ENCODE results near the gene DDX1. TPM values are rescaled to one million over a fixed set of nuclear protein-coding genes. Genes with fewer than 3 reads are reported as not detected.

The DDX1 gene
- total and polyA plus RNA-seq, 2 experiments from 2014 or later: 99.9 to 102 TPM

GRCh38 chr2:15616850-15617777 is 25.4 kb downstream of the DDX1 start:
- Mint-ChIP-seq H3K4me3 (no peak overlapping the region), H3K4me1 (no peaks in the 10 kb centered on the region), H3K36me3 (ENCODE audit: low read depth) (peaks cover 53% of the 10 kb centered on the region), H3K27ac (no peak overlapping the region), H3K27me3 (ENCODE audit: insufficient read depth, low read depth, poor library complexity) (no peaks in the 10 kb centered on the region), H3K9me3 (peaks cover 5% of the 10 kb centered on the region; the same call in 2 of the 3 replicates)
- no peaks in the 10 kb centered on the region for H3K27me3 ChIP-seq (ENCODE audit: insufficient read depth)
- H3K4me1 ChIP-seq (ENCODE audit: insufficient read depth): no peaks in the 10 kb centered on the region
- H3K27ac ChIP-seq (ENCODE audit: low read depth): no peak overlapping the region
- ATAC-seq (no peak), DNase-seq (ENCODE audit: low spot score) (no peak)
- no peak overlapping the region for H3K4me2 ChIP-seq
- H3F3A ChIP-seq (replicated peaks; ENCODE audit: low read depth): no peaks in the 10 kb centered on the region
- TF ChIP-seq EZH2phosphoT487 (IDR thresholded peaks at IDR 0.05; ENCODE audit: unreplicated experiment) (no peak), NANOG (IDR thresholded peaks at IDR 0.05; ENCODE audit: borderline replicate concordance) (no peak), POLR2AphosphoS5 (IDR thresholded peaks at IDR 0.05; ENCODE audit: low read depth) (no peak), JUNB (IDR thresholded peaks at IDR 0.05; ENCODE audit: unreplicated experiment) (no peak), EZH2 (IDR thresholded peaks at IDR 0.05; ENCODE audit: low read depth, unreplicated experiment) (no peak)
- H4K20me1 ChIP-seq (replicated peaks; ENCODE audit: insufficient read depth): no peaks in the 10 kb centered on the region; the same call in 1 of the 2 replicates
- H3K4me3 ChIP-seq: no peak overlapping the region
- H3K79me2 ChIP-seq (replicated peaks; ENCODE audit: insufficient read depth): 0 out of 2 replicates have a peak, but pooled peaks cover 4% of the 10 kb centered on the region
- no peaks in the 10 kb centered on the region for H3K9me2 ChIP-seq (ENCODE audit: insufficient read depth)
- no peak overlapping the region for H2AFZ ChIP-seq
- H3K36me3 ChIP-seq (ENCODE audit: insufficient read depth): peaks cover 45% of the 10 kb centered on the region

DNA sequence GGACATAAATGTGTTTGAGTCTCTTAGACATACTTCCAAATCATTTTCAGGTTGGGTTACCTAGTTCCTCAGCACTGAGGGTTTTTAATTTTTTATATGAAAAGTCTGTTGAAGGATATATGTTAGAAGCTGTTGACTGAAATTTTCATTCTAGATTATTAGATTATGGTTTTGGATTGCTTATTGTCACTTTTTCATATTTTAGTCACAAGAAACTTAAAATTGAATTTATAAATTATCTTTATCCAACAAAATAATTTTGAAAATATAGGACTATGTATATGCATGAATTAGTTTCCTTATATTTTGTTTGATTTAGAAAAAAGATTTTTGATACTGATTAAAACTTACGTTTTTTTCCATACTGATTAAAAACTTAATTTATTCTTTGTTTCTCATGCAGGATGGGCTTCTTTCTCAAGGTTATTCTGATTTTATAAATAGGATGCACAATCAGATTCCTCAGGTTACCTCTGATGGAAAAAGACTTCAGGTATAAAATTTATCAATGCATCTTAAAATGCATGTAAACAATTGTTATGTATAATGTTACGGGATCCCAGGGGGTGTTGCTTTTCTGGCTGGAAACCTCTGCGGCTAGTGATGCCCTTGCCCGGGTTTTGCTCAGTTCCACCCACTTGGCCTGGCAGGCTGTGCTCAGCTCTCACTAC is 26.2 kb downstream of the DDX1 start:
- H3K27ac ChIP-seq (ENCODE audit: low read depth): no peak overlapping the region
- H3K9me3 Mint-ChIP-seq: peaks cover 3% of the 10 kb centered on the region; the same call in 2 of the 3 replicates
- 0 out of 2 replicates have a peak, but pooled peaks cover 4% of the 10 kb centered on the region for H3K79me2 ChIP-seq (replicated peaks; ENCODE audit: insufficient read depth)
- TF ChIP-seq JUNB (IDR thresholded peaks at IDR 0.05; ENCODE audit: unreplicated experiment) (no peak), EZH2phosphoT487 (IDR thresholded peaks at IDR 0.05; ENCODE audit: unreplicated experiment) (peak; percentile 19)
- no peak overlapping the region for H3K4me3 Mint-ChIP-seq
- ATAC-seq (no peak), DNase-seq (ENCODE audit: low spot score) (no peak)
- no peaks in the 10 kb centered on the region for H3K27me3 Mint-ChIP-seq (ENCODE audit: insufficient read depth, low read depth, poor library complexity)
- H3F3A ChIP-seq (replicated peaks; ENCODE audit: low read depth): no peaks in the 10 kb centered on the region
- H3K36me3 ChIP-seq (ENCODE audit: insufficient read depth): peaks cover 53% of the 10 kb centered on the region
- no peak overlapping the region for H3K4me3 ChIP-seq
- H2AFZ ChIP-seq: no peak overlapping the region
- H3K27ac Mint-ChIP-seq: no peak overlapping the region
- H3K4me1 ChIP-seq (ENCODE audit: insufficient read depth): no peaks in the 10 kb centered on the region
- H3K27me3 ChIP-seq (ENCODE audit: insufficient read depth): no peaks in the 10 kb centered on the region
- H3K9me2 ChIP-seq (ENCODE audit: insufficient read depth): no peaks in the 10 kb centered on the region
- peaks cover 55% of the 10 kb centered on the region for H3K36me3 Mint-ChIP-seq (ENCODE audit: low read depth)
- no peaks in the 10 kb centered on the region for H3K4me1 Mint-ChIP-seq
- no peak overlapping the region for H3K4me2 ChIP-seq
- no peaks in the 10 kb centered on the region; the same call in 1 of the 2 replicates for H4K20me1 ChIP-seq (replicated peaks; ENCODE audit: insufficient read depth)

DNA sequence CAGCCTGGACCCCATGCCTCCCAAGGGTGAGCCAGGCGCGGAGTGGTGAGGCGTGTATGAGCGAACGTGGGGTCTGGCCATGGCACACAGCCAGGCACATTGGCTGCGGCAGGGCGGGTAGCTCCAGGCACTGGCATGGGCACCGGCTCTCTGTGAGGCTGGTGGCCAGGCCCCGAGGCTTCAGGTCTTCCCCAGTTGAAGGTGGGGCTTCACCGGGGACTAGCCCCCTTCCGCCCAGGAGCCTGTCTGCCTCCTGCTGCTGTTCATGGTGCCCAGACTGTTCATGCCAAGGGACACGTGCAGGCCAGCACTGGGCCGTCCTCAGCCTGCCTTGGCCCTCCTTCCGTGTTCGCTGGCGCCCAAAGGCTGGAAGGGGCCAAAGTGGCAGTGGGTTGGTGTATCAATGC is 26.8 kb downstream of the DDX1 start:
- Mint-ChIP-seq H3K27me3 (ENCODE audit: insufficient read depth, low read depth, poor library complexity) (no peaks in the 10 kb centered on the region), H3K36me3 (ENCODE audit: low read depth) (peaks cover 53% of the 10 kb centered on the region), H3K4me3 (no peak overlapping the region), H3K27ac (no peak overlapping the region), H3K4me1 (no peaks in the 10 kb centered on the region), H3K9me3 (no peaks in the 10 kb centered on the region; the same call in 1 of the 3 replicates)
- 0 out of 2 replicates have a peak, but pooled peaks cover 4% of the 10 kb centered on the region for H3K79me2 ChIP-seq (replicated peaks; ENCODE audit: insufficient read depth)
- H3K4me2 ChIP-seq: no peak overlapping the region
- DNase-seq (ENCODE audit: low spot score) (no peak), ATAC-seq (no peak)
- H3K27ac ChIP-seq (ENCODE audit: low read depth): no peak overlapping the region
- no peaks in the 10 kb centered on the region for H3F3A ChIP-seq (replicated peaks; ENCODE audit: low read depth)
- H3K4me3 ChIP-seq: no peak overlapping the region
- no peaks in the 10 kb centered on the region; the same call in 1 of the 2 replicates for H4K20me1 ChIP-seq (replicated peaks; ENCODE audit: insufficient read depth)
- H3K27me3 ChIP-seq (ENCODE audit: insufficient read depth): no peaks in the 10 kb centered on the region
- no peaks in the 10 kb centered on the region for H3K4me1 ChIP-seq (ENCODE audit: insufficient read depth)
- H2AFZ ChIP-seq: no peak overlapping the region
- peaks cover 54% of the 10 kb centered on the region for H3K36me3 ChIP-seq (ENCODE audit: insufficient read depth)
- no peaks in the 10 kb centered on the region for H3K9me2 ChIP-seq (ENCODE audit: insufficient read depth)
- TF ChIP-seq ETS1 (IDR thresholded peaks at IDR 0.05) (no peak), ZNF462 (CRISPR knock-in tag; IDR thresholded peaks at IDR 0.05) (no peak)

All from GM23338 (cell line).